NB4 (cell line): ENCODE data around the gene DMRTB1.

Source experiments
- MYC ChIP-seq: IDR thresholded peaks from 2 replicates; pipeline ENCODE4 v1.6.1; 2011; ENCODE audit warnings: low read depth, low read length
- POLR2A ChIP-seq: IDR thresholded peaks from 2 replicates; pipeline ENCODE4 v1.6.1; 2011; ENCODE audit warnings: mild to moderate bottlenecking; ENCODE audit not compliant: insufficient read length; ENCODE audit errors: extremely low read depth
- TF ChIP-seq, protein P1 (sequence below): IDR thresholded peaks from one replicate; pipeline ENCODE4 v1.5.1; 2012; ENCODE audit warnings: low read depth, low read length
- TF ChIP-seq, protein P2 (sequence below): IDR thresholded peaks from 2 replicates; pipeline ENCODE4 v1.6.1; 2011; ENCODE audit warnings: low read depth, low read length

DNA sequence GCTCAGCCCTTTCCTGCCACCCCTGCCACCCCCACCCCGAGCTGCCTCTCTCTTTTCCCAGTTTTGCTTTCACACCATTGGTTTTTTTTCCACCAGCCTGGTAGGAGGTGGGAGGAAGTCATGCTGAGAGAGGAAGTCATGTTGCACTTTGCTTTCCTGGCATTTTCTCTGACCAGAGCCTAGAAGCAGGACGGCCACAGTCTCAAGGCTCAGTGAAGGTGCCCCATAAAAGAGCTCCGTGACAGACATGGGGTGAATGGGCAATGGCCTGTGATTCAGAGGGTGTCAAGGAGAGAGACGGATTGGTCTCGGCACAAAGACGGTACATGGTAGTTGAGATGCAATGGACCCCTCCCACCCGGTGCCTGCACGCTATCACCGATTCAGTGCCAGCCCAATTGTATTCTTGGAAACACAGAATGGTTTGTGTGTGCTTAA, 42.1 kb upstream of the DMRTB1 start:
- TF ChIP-seq, protein P1, sequence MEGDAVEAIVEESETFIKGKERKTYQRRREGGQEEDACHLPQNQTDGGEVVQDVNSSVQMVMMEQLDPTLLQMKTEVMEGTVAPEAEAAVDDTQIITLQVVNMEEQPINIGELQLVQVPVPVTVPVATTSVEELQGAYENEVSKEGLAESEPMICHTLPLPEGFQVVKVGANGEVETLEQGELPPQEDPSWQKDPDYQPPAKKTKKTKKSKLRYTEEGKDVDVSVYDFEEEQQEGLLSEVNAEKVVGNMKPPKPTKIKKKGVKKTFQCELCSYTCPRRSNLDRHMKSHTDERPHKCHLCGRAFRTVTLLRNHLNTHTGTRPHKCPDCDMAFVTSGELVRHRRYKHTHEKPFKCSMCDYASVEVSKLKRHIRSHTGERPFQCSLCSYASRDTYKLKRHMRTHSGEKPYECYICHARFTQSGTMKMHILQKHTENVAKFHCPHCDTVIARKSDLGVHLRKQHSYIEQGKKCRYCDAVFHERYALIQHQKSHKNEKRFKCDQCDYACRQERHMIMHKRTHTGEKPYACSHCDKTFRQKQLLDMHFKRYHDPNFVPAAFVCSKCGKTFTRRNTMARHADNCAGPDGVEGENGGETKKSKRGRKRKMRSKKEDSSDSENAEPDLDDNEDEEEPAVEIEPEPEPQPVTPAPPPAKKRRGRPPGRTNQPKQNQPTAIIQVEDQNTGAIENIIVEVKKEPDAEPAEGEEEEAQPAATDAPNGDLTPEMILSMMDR, result no peak
- TF ChIP-seq POLR2A, result no peak
- no peak for TF ChIP-seq MYC
- TF ChIP-seq, protein P2, sequence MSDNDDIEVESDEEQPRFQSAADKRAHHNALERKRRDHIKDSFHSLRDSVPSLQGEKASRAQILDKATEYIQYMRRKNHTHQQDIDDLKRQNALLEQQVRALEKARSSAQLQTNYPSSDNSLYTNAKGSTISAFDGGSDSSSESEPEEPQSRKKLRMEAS, result no peak
